Astrocyte (in vitro differentiated cells and primary cell): Measurements from ENCODE around the gene LBX2. TPM values are rescaled to one million over a fixed set of nuclear protein-coding genes. Genes with fewer than 3 reads are reported as not detected.

ENCODE experiments used
- DNase-seq: peaks from one replicate; pipeline ENCODE4 v3.0.0-alpha.2; 2010; ENCODE audit warnings: low read depth
- FAIRE-seq: peaks from 2 replicates; lab custom pipeline; 2011; peaks lifted over from hg19 to GRCh38; lab: Jason Lieb, UNC
- H2AFZ ChIP-seq: 2 replicates; pipeline ENCODE4 v1.6.0; 2012; ENCODE audit warnings: low read depth, low read length, inconsistent platforms
- H3K27ac ChIP-seq: 2 replicates; pipeline ENCODE4 v1.5.1; 2011; ENCODE audit warnings: low read depth, low read length, inconsistent platforms
- H3K27me3 ChIP-seq: 2 replicates; pipeline ENCODE4 v1.6.0; 2011; ENCODE audit warnings: low read length, inconsistent platforms; ENCODE audit not compliant: insufficient read depth
- H3K36me3 ChIP-seq: 2 replicates; pipeline ENCODE4 v1.5.1; 2011; ENCODE audit warnings: low read length, inconsistent platforms; ENCODE audit not compliant: insufficient read depth
- H3K4me1 ChIP-seq: 2 replicates; pipeline ENCODE4 v1.5.1; 2011; ENCODE audit warnings: low read length, inconsistent platforms; ENCODE audit not compliant: insufficient read depth
- H3K4me2 ChIP-seq: 2 replicates; pipeline ENCODE4 v1.6.0; 2012; ENCODE audit warnings: low read length, inconsistent platforms
- H3K4me3 ChIP-seq: 2 replicates; pipeline ENCODE4 v1.5.1; 2011; ENCODE audit warnings: low read depth, mild to moderate bottlenecking, low read length, inconsistent platforms; ENCODE audit not compliant: insufficient read depth
- H3K79me2 ChIP-seq: 2 replicates; pipeline ENCODE4 v1.6.0; 2012; ENCODE audit warnings: mild to moderate bottlenecking, low read length, inconsistent platforms; ENCODE audit not compliant: insufficient read depth
- H3K9ac ChIP-seq: 2 replicates; pipeline ENCODE4 v1.6.0; 2012; ENCODE audit warnings: mild to moderate bottlenecking, low read length, inconsistent platforms
- H3K9me3 ChIP-seq: 2 replicates; pipeline ENCODE4 v1.5.1; 2012; ENCODE audit warnings: low read depth, mild to moderate bottlenecking, low read length, inconsistent platforms; ENCODE audit not compliant: insufficient read depth
- H4K20me1 ChIP-seq: 2 replicates; pipeline ENCODE4 v1.6.0; 2012; ENCODE audit warnings: low read length, inconsistent platforms; ENCODE audit not compliant: insufficient read depth
- H3K27ac Mint-ChIP-seq: one replicate; pipeline ENCODE4 v1.8.0; 2021; ENCODE audit warnings: mild to moderate bottlenecking, mixed read lengths; ENCODE audit not compliant: unreplicated experiment
- H3K27me3 Mint-ChIP-seq: one replicate; pipeline ENCODE4 v1.8.0; 2021; ENCODE audit warnings: low read depth, mixed read lengths; ENCODE audit not compliant: unreplicated experiment
- H3K36me3 Mint-ChIP-seq: one replicate; pipeline ENCODE4 v1.8.0; 2021; ENCODE audit warnings: low read depth, mixed read lengths; ENCODE audit not compliant: unreplicated experiment
- H3K4me1 Mint-ChIP-seq: one replicate; pipeline ENCODE4 v1.8.0; 2021; ENCODE audit warnings: low read depth, mixed read lengths; ENCODE audit not compliant: unreplicated experiment
- H3K4me3 Mint-ChIP-seq: one replicate; pipeline ENCODE4 v1.8.0; 2021; ENCODE audit warnings: mild to moderate bottlenecking, moderate library complexity, mixed read lengths; ENCODE audit not compliant: unreplicated experiment
- H3K9me3 Mint-ChIP-seq: one replicate; pipeline ENCODE4 v1.8.0; 2021; ENCODE audit warnings: mild to moderate bottlenecking, mixed read lengths; ENCODE audit not compliant: unreplicated experiment
- CTCF ChIP-seq: IDR thresholded peaks from 2 replicates; pipeline ENCODE4 v1.5.1; 2011; ENCODE audit warnings: low read depth, mild to moderate bottlenecking, inconsistent platforms, low read length, moderate library complexity; ENCODE audit not compliant: insufficient read depth
- EZH2 ChIP-seq: IDR thresholded peaks from 2 replicates; pipeline ENCODE4 v1.6.1; 2012; ENCODE audit warnings: mild to moderate bottlenecking, low read length, inconsistent platforms; ENCODE audit not compliant: insufficient read depth
- total RNA-seq: library from RNA; stranded (reverse); gene quantifications from 2 replicates; pipeline ENCODE4 v1.2.1, GENCODE V29; 2021

LBX2 gene
- total RNA-seq, 1 donor from 2014 or later, result 1.0 TPM

- no peak for FAIRE-seq
- peaks cover 9% of the 10 kb centered on the region for H3K4me1 Mint-ChIP-seq
- H2AFZ ChIP-seq, result no peak overlapping the region
- peak overlapping the region; percentile 58 for H3K27ac Mint-ChIP-seq
- H3K36me3 ChIP-seq, result peaks cover 6% of the 10 kb centered on the region
- no peaks in the 10 kb centered on the region for H3K9me3 ChIP-seq
- no peak overlapping the region for H3K27ac ChIP-seq
- peaks cover under 1% of the 10 kb centered on the region for H3K27me3 ChIP-seq
- H3K4me1 ChIP-seq, result peaks cover 4% of the 10 kb centered on the region
- no peaks in the 10 kb centered on the region for H3K9me3 Mint-ChIP-seq
- H3K79me2 ChIP-seq, result no peaks in the 10 kb centered on the region
- no peak overlapping the region for H3K4me2 ChIP-seq
- H3K4me3 ChIP-seq, result no peak overlapping the region
- TF ChIP-seq EZH2 (no peak), CTCF (no peak)
- H3K9ac ChIP-seq, result no peak overlapping the region
- no peak for DNase-seq
- no peak overlapping the region for H3K4me3 Mint-ChIP-seq
- peaks cover 15% of the 10 kb centered on the region for H3K27me3 Mint-ChIP-seq
- peaks cover 38% of the 10 kb centered on the region for H3K36me3 Mint-ChIP-seq
- H4K20me1 ChIP-seq, result peaks cover 7% of the 10 kb centered on the region
Observed at GRCh38 chr2:74491648-74492544, 7.5 kb downstream of the LBX2 start.

- no peak for DNase-seq
- Histone ChIP-seq H3K9ac (no peak overlapping the region), H2AFZ (no peak overlapping the region), H3K9me3 (no peaks in the 10 kb centered on the region), H3K4me2 (no peak overlapping the region), H3K4me3 (no peak overlapping the region), H3K79me2 (no peaks in the 10 kb centered on the region), H3K4me1 (peaks cover 4% of the 10 kb centered on the region), H3K27me3 (no peaks in the 10 kb centered on the region), H3K36me3 (peaks cover 6% of the 10 kb centered on the region), H4K20me1 (peaks cover 7% of the 10 kb centered on the region), H3K27ac (no peak overlapping the region)
- no peaks in the 10 kb centered on the region for H3K9me3 Mint-ChIP-seq
- no peak overlapping the region for H3K4me3 Mint-ChIP-seq
- H3K27ac Mint-ChIP-seq, result no peak overlapping the region
- H3K36me3 Mint-ChIP-seq, result peaks cover 35% of the 10 kb centered on the region
- peaks cover 9% of the 10 kb centered on the region for H3K4me1 Mint-ChIP-seq
- no peaks in the 10 kb centered on the region for H3K27me3 Mint-ChIP-seq
- TF ChIP-seq CTCF (no peak), EZH2 (no peak)
- FAIRE-seq, result no peak
Observed at GRCh38 chr2:74489906-74490305, 9.5 kb downstream of the LBX2 start.
